Gastroesophageal sphincter (tissue), 4 donors: Measurements from ENCODE around the gene ZFAND6. TPM values are rescaled to one million over a fixed set of nuclear protein-coding genes. Genes with fewer than 3 reads are reported as not detected.

ENCODE experiments used
- ATAC-seq: fragments of 150-250 bp; one replicate; pipeline ENCODE4 v1.9.1; 2016; ENCODE audit warnings: mild to moderate bottlenecking, moderate library complexity
- H3K27ac ChIP-seq, 4 donors: fragments of 200-600 bp; sonication (generic) in 3 of 4; 1 replicate in 3 of 4; 2 replicates in 1 of 4; pipeline ENCODE4 v1.5.1; 2016 to 2019
- H3K27me3 ChIP-seq: fragments of 200-600 bp; sonication (generic); one replicate; pipeline ENCODE4 v1.5.1; 2019
- H3K36me3 ChIP-seq, 2 donors: fragments of 200-600 bp; sonication (generic); one replicate each; pipeline ENCODE4 v1.5.1; 2019; ENCODE audit warnings: control low read depth in 1 of 2
- H3K4me1 ChIP-seq, 3 donors: fragments of 200-600 bp; sonication (generic); 1 replicate in 2 of 3; 2 replicates in 1 of 3; pipeline ENCODE4 v1.5.1; 2016 to 2019; ENCODE audit warnings: control low read depth in 2 of 3
- H3K4me3 ChIP-seq, 2 donors: fragments of 200-600 bp; sonication (generic); one replicate each; pipeline ENCODE4 v1.5.1; 2019; ENCODE audit warnings: mild to moderate bottlenecking in 1 of 2, moderate library complexity in 1 of 2
- H3K9me3 ChIP-seq, 3 donors: fragments of 200-600 bp; sonication (generic); one replicate each; pipeline ENCODE4 v1.5.1; 2017 to 2019; ENCODE audit warnings: control low read depth in 2 of 3
- EP300 ChIP-seq: sonication (generic); formaldehyde crosslinking; IDR thresholded peaks from one replicate; pipeline ENCODE4 v1.6.1; 2017; ENCODE audit warnings: antibody characterized with exemption, mild to moderate bottlenecking
- POLR2A ChIP-seq, 2 donors: fragments of 450-650 bp; IDR thresholded peaks; one replicate each; pipeline ENCODE4 v1.6.1; 2017; ENCODE audit warnings: antibody characterized with exemption in 2 of 2, mild to moderate bottlenecking in 2 of 2, moderate library complexity in 1 of 2
- POLR2AphosphoS5 ChIP-seq: sonication (generic); formaldehyde crosslinking; IDR thresholded peaks from one replicate; pipeline ENCODE4 v1.6.1; 2017; ENCODE audit warnings: antibody characterized with exemption
- WGBS, 2 donors: methylation state at CpG; one replicate each; pipeline ENCODE4 v1.1.5; 2018; ENCODE audit warnings: low coverage in 1 of 2; 5-methylcytosine and 5-hydroxymethylcytosine counted together
- total RNA-seq, 4 donors: library from RNA; depleted of rRNA; stranded (reverse); fragments of >200 nt; gene quantifications; one replicate each; pipeline ENCODE4 v1.1.0, GENCODE V29; 2016
- TF ChIP-seq, protein P1 (sequence below), 4 experiments: fragments of 200-600 bp in 2 of 4; fragments of 450-650 bp in 2 of 4; sonication (generic) in 1 of 4; IDR thresholded peaks; one replicate each; pipeline ENCODE4 v1.5.1; 2017 to 2019; ENCODE audit warnings: antibody characterized with exemption in 4 of 4, mild to moderate bottlenecking in 2 of 4, moderate library complexity in 2 of 4

The ZFAND6 gene
- total RNA-seq, 4 donors from 2014 or later = 95.6 to 137 (median 131) TPM

DNA sequence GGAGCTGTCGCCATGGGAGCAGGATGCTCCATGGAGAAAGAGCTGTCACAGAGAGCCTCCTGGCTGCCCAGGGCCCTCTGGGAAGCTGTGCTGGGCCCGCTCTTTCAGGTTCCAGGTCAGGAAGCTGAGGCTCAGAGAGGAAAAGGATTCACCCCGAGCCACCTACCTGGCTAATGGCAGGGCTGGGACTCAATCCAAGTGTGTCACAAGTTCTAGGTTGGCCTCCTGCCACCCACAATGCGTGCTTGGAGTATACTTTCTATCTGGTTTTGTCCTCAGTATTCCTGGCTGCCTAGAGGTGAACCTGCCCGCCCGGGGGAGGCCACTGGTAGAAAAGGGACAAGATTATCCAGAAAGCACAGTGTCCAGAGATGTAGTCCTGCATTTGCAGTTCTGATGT lies 117.0 kb downstream of the ZFAND6 start:
- Histone ChIP-seq H3K4me3 (no peak overlapping the region), H3K9me3 (no peaks in the 10 kb centered on the region)
- WGBS, 2 donors = no CpG with 5 or more reads among the region's 6 CpGs

DNA sequence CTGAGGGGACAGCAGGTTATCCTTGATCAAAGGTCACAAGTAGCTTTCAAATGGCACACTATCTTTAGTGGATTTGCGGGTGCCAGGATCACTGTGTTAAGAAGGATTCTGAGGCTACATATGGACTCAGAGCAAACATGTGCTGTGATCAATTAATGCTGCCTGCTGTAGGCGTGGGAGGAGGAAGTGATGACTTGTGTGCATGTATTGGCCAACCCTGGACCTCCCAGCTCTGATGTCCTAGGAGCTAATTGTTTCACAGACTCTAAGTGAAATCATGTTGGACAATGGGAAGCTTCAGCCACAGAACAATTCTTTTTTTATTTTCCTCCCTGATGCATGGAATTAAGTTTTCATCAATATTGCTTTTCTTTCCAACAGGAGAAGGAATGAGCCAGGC lies 117.7 kb downstream of the ZFAND6 start:
- H3K36me3 ChIP-seq = peaks cover 0 to 80% of the 10 kb centered on the region in 2 donors
- no peak for ATAC-seq
- H3K27me3 ChIP-seq = no peaks in the 10 kb centered on the region
- TF ChIP-seq EP300 = no peak
- TF ChIP-seq, protein P1, sequence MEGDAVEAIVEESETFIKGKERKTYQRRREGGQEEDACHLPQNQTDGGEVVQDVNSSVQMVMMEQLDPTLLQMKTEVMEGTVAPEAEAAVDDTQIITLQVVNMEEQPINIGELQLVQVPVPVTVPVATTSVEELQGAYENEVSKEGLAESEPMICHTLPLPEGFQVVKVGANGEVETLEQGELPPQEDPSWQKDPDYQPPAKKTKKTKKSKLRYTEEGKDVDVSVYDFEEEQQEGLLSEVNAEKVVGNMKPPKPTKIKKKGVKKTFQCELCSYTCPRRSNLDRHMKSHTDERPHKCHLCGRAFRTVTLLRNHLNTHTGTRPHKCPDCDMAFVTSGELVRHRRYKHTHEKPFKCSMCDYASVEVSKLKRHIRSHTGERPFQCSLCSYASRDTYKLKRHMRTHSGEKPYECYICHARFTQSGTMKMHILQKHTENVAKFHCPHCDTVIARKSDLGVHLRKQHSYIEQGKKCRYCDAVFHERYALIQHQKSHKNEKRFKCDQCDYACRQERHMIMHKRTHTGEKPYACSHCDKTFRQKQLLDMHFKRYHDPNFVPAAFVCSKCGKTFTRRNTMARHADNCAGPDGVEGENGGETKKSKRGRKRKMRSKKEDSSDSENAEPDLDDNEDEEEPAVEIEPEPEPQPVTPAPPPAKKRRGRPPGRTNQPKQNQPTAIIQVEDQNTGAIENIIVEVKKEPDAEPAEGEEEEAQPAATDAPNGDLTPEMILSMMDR (IDR thresholded peaks at IDR 0.05) = no peak
- no peak for TF ChIP-seq POLR2AphosphoS5
- peaks cover 0 to 30% (median 0%) of the 10 kb centered on the region in 3 donors for H3K4me1 ChIP-seq
- no peak overlapping the region for H3K27ac ChIP-seq
- no peak overlapping the region for H3K4me3 ChIP-seq
- no peaks in the 10 kb centered on the region for H3K9me3 ChIP-seq
- WGBS, 2 donors = 80 to 100% methylated on average over 1 to 2 of the region's 2 CpGs

More for the DNA sequence above, 117.0 kb downstream of the ZFAND6 start:
- Histone ChIP-seq H3K27me3 (no peaks in the 10 kb centered on the region), H3K27ac (no peak overlapping the region), H3K36me3 (peaks cover 0 to 79% of the 10 kb centered on the region in 2 donors), H3K4me1 (peaks cover 0 to 30% (median 0%) of the 10 kb centered on the region in 3 donors)
- ATAC-seq = no peak
- TF ChIP-seq EP300 = no peak
- no peak for TF ChIP-seq POLR2AphosphoS5
- TF ChIP-seq, protein P1 (IDR thresholded peaks at IDR 0.05) = no peak
- TF ChIP-seq POLR2A (IDR thresholded peaks at IDR 0.05) = no peak

DNA sequence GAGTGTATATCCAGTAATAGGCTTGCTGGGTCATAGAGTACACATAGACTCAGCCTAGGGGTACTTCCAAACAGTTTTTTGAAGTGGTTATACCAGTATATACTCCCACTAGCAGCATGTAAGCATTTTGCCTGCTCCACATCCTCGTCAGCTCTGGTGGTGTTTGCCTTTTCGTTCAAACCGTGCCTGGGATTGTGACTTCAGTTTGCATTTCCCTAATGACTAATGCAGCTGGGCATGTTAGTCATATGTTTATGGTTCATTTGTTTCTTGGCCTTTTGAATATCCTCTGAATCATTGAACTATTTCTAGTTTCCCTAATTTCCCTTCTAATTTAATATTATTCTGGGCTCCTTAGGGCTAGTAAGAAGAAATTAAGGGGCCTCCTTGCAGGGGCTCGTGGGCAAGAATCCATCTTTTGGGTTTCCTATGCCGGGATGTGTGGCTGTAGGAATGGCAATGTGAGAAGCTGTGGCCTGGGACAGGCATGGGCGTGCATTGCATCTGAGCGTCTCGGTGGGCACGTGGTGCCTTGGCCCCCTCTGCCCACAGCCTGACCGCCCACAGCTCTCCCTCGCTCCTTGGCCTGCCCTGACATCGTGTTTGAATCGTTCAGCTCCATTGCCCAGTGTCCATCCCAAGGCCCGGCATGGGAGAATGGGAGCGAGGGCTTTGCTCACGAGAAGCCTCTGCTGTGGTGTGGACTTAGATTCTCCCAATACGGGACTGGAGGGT lies 119.7 kb downstream of the ZFAND6 start:
- TF ChIP-seq EP300 (no peak), POLR2AphosphoS5 (peak; percentile 70)
- Histone ChIP-seq H3K4me3 (no peak overlapping the region), H3K9me3 (no peaks in the 10 kb centered on the region), H3K4me1 (peaks cover 0 to 23% (median 0%) of the 10 kb centered on the region in 3 donors), H3K27ac (peak overlapping the region in 1 of 4 donors; percentile 14), H3K27me3 (no peaks in the 10 kb centered on the region), H3K36me3 (peaks cover 0 to 94% of the 10 kb centered on the region in 2 donors)
- WGBS, 2 donors = 48 to 66% methylated on average over 3 to 10 of the region's 17 CpGs
- no peak for ATAC-seq

DNA sequence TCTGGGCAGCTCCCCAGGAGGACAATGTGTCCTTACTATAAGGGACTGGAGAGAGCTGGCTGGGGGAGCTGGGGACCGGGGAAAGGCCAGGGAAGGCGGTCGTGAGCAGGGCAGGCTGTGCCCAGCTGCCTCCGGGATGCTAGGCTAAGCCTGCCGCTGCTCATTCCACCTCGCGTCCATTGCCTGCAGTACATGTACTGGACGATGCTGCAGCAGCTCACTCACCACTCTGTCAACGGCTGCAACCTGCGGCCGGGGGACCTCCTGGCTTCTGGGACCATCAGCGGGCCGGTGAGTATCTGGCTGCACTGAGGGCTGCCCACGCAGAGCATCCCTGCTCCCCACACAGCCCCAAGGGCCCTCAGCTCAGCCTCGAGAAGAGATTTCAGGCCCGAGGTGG lies 120.5 kb downstream of the ZFAND6 start:
- TF ChIP-seq POLR2AphosphoS5 (no peak), POLR2A (IDR thresholded peaks at IDR 0.05) (no peak)
- Histone ChIP-seq H3K9me3 (no peaks in the 10 kb centered on the region), H3K27me3 (no peaks in the 10 kb centered on the region), H3K4me3 (no peak overlapping the region), H3K36me3 (peaks cover 0 to 94% of the 10 kb centered on the region in 2 donors), H3K4me1 (peaks cover 0 to 15% (median 0%) of the 10 kb centered on the region in 3 donors), H3K27ac (no peak overlapping the region)
- 87 to 90% methylated on average over 3 to 7 of the region's 16 CpGs for WGBS, 2 donors
- ATAC-seq = no peak

DNA sequence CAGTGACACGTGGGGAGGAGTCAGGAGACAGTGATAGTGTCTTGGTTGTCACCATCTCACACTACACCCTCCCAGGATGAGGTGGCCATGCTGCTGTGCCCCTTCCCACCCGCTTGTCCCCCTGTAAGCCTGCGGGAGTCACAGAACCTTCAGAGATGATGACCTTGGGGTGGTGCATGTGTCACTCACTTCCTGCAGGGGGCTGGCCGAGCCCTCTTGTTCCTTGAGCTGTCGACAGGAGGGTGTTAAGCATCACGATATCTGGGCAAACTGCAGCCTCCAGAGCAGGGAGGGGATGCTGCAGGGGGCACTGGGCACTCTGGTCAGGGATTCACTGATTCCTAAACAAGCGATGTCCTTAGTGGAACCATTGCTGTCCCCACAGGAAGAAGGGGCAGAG lies 121.0 kb downstream of the ZFAND6 start:
- Histone ChIP-seq H3K27ac (no peak overlapping the region), H3K27me3 (no peaks in the 10 kb centered on the region), H3K4me1 (peaks cover 0 to 13% (median 0%) of the 10 kb centered on the region in 3 donors), H3K9me3 (no peaks in the 10 kb centered on the region), H3K36me3 (peaks cover 0 to 94% of the 10 kb centered on the region in 2 donors), H3K4me3 (no peak overlapping the region)
- TF ChIP-seq POLR2AphosphoS5 (no peak), EP300 (no peak)
- 67 to 100% methylated on average over 1 of the region's 7 CpGs for WGBS, 2 donors
- no peak for ATAC-seq

DNA sequence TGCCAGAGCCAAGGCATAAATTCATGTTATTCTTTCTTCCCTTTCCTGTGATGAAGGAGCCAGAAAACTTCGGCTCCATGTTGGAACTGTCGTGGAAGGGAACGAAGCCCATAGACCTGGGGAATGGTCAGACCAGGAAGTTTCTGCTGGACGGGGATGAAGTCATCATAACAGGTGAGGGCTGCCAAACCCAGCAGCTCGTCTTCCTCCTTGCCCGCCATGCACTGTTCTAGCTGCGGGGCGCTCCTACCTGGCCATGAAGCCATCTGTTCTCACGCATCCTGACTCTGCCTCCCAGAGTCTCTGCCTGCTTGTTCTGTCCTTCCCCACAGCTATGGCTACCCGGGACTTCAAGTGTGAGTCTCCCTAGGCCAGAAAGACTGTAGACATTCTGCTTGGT lies 121.5 kb downstream of the ZFAND6 start:
- H3K4me3 ChIP-seq = no peak overlapping the region
- no peaks in the 10 kb centered on the region for H3K27me3 ChIP-seq
- 77 to 79% methylated on average over 4 to 5 of the region's 10 CpGs for WGBS, 2 donors
- TF ChIP-seq, protein P1 (IDR thresholded peaks at IDR 0.05) = no peak
- no peak for TF ChIP-seq POLR2A (IDR thresholded peaks at IDR 0.05)
- no peak for TF ChIP-seq POLR2AphosphoS5
- TF ChIP-seq EP300 = no peak
- H3K27ac ChIP-seq = no peak overlapping the region
- peaks cover 0 to 96% of the 10 kb centered on the region in 2 donors for H3K36me3 ChIP-seq
- no peak for ATAC-seq
- H3K4me1 ChIP-seq = peaks cover 0 to 13% (median 0%) of the 10 kb centered on the region in 3 donors
- no peaks in the 10 kb centered on the region for H3K9me3 ChIP-seq
